Activated T-helper 17 cell treated with anti-CD3 and anti-CD28 coated beads, Interleukin-2, amount 50 U/mL, for 72 hours (primary cell): ENCODE data around the gene NUDT2. TPM values are rescaled to one million over a fixed set of nuclear protein-coding genes. Genes with fewer than 3 reads are reported as not detected.

Experiments
- ATAC-seq: fragments of 150-1000 bp; cut with Tn5 transposase; replicated peaks from 2 replicates; pipeline ENCODE4 v1.10.0; 2021; ENCODE audit warnings: mild to moderate bottlenecking, moderate library complexity
- H3K27ac Mint-ChIP-seq: one replicate; pipeline ENCODE4 v1.8.0; 2022; ENCODE audit warnings: mixed read lengths
- H3K27me3 Mint-ChIP-seq: one replicate; pipeline ENCODE4 v1.8.0; 2022; ENCODE audit warnings: mixed read lengths
- H3K36me3 Mint-ChIP-seq: one replicate; pipeline ENCODE4 v1.8.0; 2022; ENCODE audit warnings: low read depth, mild to moderate bottlenecking, mixed read lengths
- H3K4me1 Mint-ChIP-seq: one replicate; pipeline ENCODE4 v1.8.0; 2022; ENCODE audit warnings: mixed read lengths
- H3K4me3 Mint-ChIP-seq: one replicate; pipeline ENCODE4 v1.8.0; 2022; ENCODE audit warnings: mild to moderate bottlenecking, mixed read lengths
- H3K9me3 Mint-ChIP-seq: one replicate; pipeline ENCODE4 v1.8.0; 2022; ENCODE audit warnings: mixed read lengths
- total RNA-seq, 2 donors: library from RNA; stranded (reverse); gene quantifications; one replicate each; pipeline ENCODE4 v1.2.3, GENCODE V29; 2022

Gene NUDT2
- total RNA-seq, 2 donors from 2014 or later, result 31.2 to 34.9 TPM

GRCh38 chr9:34370970-34371880 lies 41.9 kb downstream of the NUDT2 start:
- peak; percentile 9 for ATAC-seq
- Mint-ChIP-seq H3K4me3 (no peak overlapping the region), H3K36me3 (no peaks in the 10 kb centered on the region)

GRCh38 chr9:34371886-34372466 lies 42.6 kb downstream of the NUDT2 start:
- no peak for ATAC-seq
- no peak overlapping the region for H3K4me3 Mint-ChIP-seq
- no peak overlapping the region for H3K27ac Mint-ChIP-seq
- no peaks in the 10 kb centered on the region for H3K36me3 Mint-ChIP-seq
- no peaks in the 10 kb centered on the region for H3K9me3 Mint-ChIP-seq
- no peaks in the 10 kb centered on the region for H3K27me3 Mint-ChIP-seq
- no peaks in the 10 kb centered on the region for H3K4me1 Mint-ChIP-seq

More at GRCh38 chr9:34370970-34371880, 41.9 kb downstream of the NUDT2 start:
- Mint-ChIP-seq H3K27ac (no peak overlapping the region), H3K9me3 (peaks cover 3% of the 10 kb centered on the region), H3K27me3 (no peaks in the 10 kb centered on the region), H3K4me1 (no peaks in the 10 kb centered on the region)

- no peaks in the 10 kb centered on the region for H3K9me3 Mint-ChIP-seq
- no peak overlapping the region for H3K4me3 Mint-ChIP-seq
- H3K36me3 Mint-ChIP-seq, result no peaks in the 10 kb centered on the region
- ATAC-seq, result no peak
- no peak overlapping the region for H3K27ac Mint-ChIP-seq
- H3K27me3 Mint-ChIP-seq, result no peaks in the 10 kb centered on the region
- no peaks in the 10 kb centered on the region for H3K4me1 Mint-ChIP-seq
Observed at GRCh38 chr9:34372467-34373011, 43.2 kb downstream of the NUDT2 start.

- Mint-ChIP-seq H3K4me1 (no peaks in the 10 kb centered on the region), H3K27me3 (no peaks in the 10 kb centered on the region), H3K36me3 (no peaks in the 10 kb centered on the region), H3K4me3 (no peak overlapping the region), H3K27ac (no peak overlapping the region), H3K9me3 (no peaks in the 10 kb centered on the region)
- ATAC-seq, result no peak
Observed at GRCh38 chr9:34373749-34374148, 44.4 kb downstream of the NUDT2 start.

GRCh38 chr9:34374339-34374738 lies 45.0 kb downstream of the NUDT2 start:
- H3K4me3 Mint-ChIP-seq, result no peak overlapping the region
- no peaks in the 10 kb centered on the region for H3K36me3 Mint-ChIP-seq
- no peak for ATAC-seq
- no peaks in the 10 kb centered on the region for H3K9me3 Mint-ChIP-seq
- H3K4me1 Mint-ChIP-seq, result peaks cover 4% of the 10 kb centered on the region
- no peak overlapping the region for H3K27ac Mint-ChIP-seq
- no peaks in the 10 kb centered on the region for H3K27me3 Mint-ChIP-seq

- H3K9me3 Mint-ChIP-seq, result no peaks in the 10 kb centered on the region
- no peaks in the 10 kb centered on the region for H3K36me3 Mint-ChIP-seq
- peak overlapping the region; percentile 80 for H3K4me3 Mint-ChIP-seq
- peak overlapping the region; percentile 42 for H3K27ac Mint-ChIP-seq
- no peaks in the 10 kb centered on the region for H3K27me3 Mint-ChIP-seq
- H3K4me1 Mint-ChIP-seq, result peaks cover 7% of the 10 kb centered on the region
- no peak for ATAC-seq
Observed at GRCh38 chr9:34374905-34375552, 45.7 kb downstream of the NUDT2 start.

GRCh38 chr9:34375901-34376595 lies 46.7 kb downstream of the NUDT2 start:
- Mint-ChIP-seq H3K4me1 (peaks cover 7% of the 10 kb centered on the region), H3K27me3 (no peaks in the 10 kb centered on the region)

GRCh38 chr9:34376596-34377403 lies 47.4 kb downstream of the NUDT2 start, which contains the start of gene MYORG:
MYORG (minus strand) TSS chr9:34376898; CDS start chr9:34372943, 3,955 bp downstream.
- Mint-ChIP-seq H3K27me3 (no peaks in the 10 kb centered on the region), H3K4me3 (peak within 1 kb of the TSS; percentile 80), H3K9me3 (no peaks in the 10 kb centered on the region), H3K4me1 (peaks cover 7% of the 10 kb centered on the region), H3K27ac (peak within 1 kb of the TSS; percentile 42), H3K36me3 (no peaks in the 10 kb centered on the region)
- ATAC-seq, result peak; percentile 87

More at GRCh38 chr9:34375901-34376595, 46.7 kb downstream of the NUDT2 start:
- H3K4me3 Mint-ChIP-seq, result peak overlapping the region; percentile 80
- ATAC-seq, result peak; percentile 17
- no peaks in the 10 kb centered on the region for H3K9me3 Mint-ChIP-seq
- H3K27ac Mint-ChIP-seq, result peak overlapping the region; percentile 42
- no peaks in the 10 kb centered on the region for H3K36me3 Mint-ChIP-seq

GRCh38 chr9:34377404-34377746 lies 48.0 kb downstream of the NUDT2 start:
- no peak for ATAC-seq
- Mint-ChIP-seq H3K4me3 (peak overlapping the region; percentile 80), H3K36me3 (no peaks in the 10 kb centered on the region), H3K4me1 (peaks cover 7% of the 10 kb centered on the region), H3K27ac (no peak overlapping the region), H3K9me3 (no peaks in the 10 kb centered on the region), H3K27me3 (no peaks in the 10 kb centered on the region)

- Mint-ChIP-seq H3K27me3 (no peaks in the 10 kb centered on the region), H3K4me3 (peak overlapping the region; percentile 80), H3K27ac (peak overlapping the region; percentile 13), H3K9me3 (no peaks in the 10 kb centered on the region), H3K36me3 (no peaks in the 10 kb centered on the region), H3K4me1 (peaks cover 7% of the 10 kb centered on the region)
- ATAC-seq, result no peak
Observed at GRCh38 chr9:34378376-34379060, 49.1 kb downstream of the NUDT2 start.

GRCh38 chr9:34379334-34380033 lies 50.1 kb downstream of the NUDT2 start:
- Mint-ChIP-seq H3K27ac (peak overlapping the region; percentile 21), H3K27me3 (no peaks in the 10 kb centered on the region), H3K4me3 (peak overlapping the region; percentile 80), H3K4me1 (peaks cover 7% of the 10 kb centered on the region), H3K9me3 (no peaks in the 10 kb centered on the region), H3K36me3 (no peaks in the 10 kb centered on the region)
- ATAC-seq, result peak; percentile 41

GRCh38 chr9:34380034-34380510 lies 50.7 kb downstream of the NUDT2 start:
- H3K4me3 Mint-ChIP-seq, result peak overlapping the region; percentile 80
- H3K36me3 Mint-ChIP-seq, result no peaks in the 10 kb centered on the region
- no peaks in the 10 kb centered on the region for H3K27me3 Mint-ChIP-seq
- H3K27ac Mint-ChIP-seq, result no peak overlapping the region
- no peak for ATAC-seq
- no peaks in the 10 kb centered on the region for H3K9me3 Mint-ChIP-seq
- H3K4me1 Mint-ChIP-seq, result peaks cover 7% of the 10 kb centered on the region
